Fibroblast of lung (primary cell): ENCODE results near the gene NTRK3.

Source experiments
- CTCF ChIP-seq, 2 donors: IDR thresholded peaks in 1 of 2; conservative IDR thresholded peaks in 1 of 2; 1 replicate in 1 of 2; 2 replicates in 1 of 2; pipeline ENCODE4 v1.5.1; 2011 to 2012; ENCODE audit warnings: low read length in 2 of 2, control low read depth in 1 of 2, inconsistent platforms in 1 of 2, low read depth in 1 of 2, mild to moderate bottlenecking in 1 of 2
- EZH2 ChIP-seq: IDR thresholded peaks from 2 replicates; pipeline ENCODE4 v1.5.1; 2012; ENCODE audit warnings: low read length, control low read depth, mild to moderate bottlenecking; ENCODE audit errors: missing control alignments

GRCh38 chr15:88193415-88193814 lies 63.1 kb downstream of the NTRK3 start:
- no peak for TF ChIP-seq CTCF (conservative IDR thresholded peaks at IDR 0.05 in 1 of 2, IDR thresholded peaks at IDR 0.05 in 1 of 2; ENCODE audit: low read depth in 1 of 2, low read length in 2 of 2)
- no peak for TF ChIP-seq EZH2
